ENCODE results near the gene FBRSL1. TPM values are rescaled to one million over a fixed set of nuclear protein-coding genes. Genes with fewer than 3 reads are reported as not detected.

Gene FBRSL1
- polyA plus RNA-seq, 1 of the 3 experiments (the other 2 are of a cell fraction): 5.5 TPM

DNA sequence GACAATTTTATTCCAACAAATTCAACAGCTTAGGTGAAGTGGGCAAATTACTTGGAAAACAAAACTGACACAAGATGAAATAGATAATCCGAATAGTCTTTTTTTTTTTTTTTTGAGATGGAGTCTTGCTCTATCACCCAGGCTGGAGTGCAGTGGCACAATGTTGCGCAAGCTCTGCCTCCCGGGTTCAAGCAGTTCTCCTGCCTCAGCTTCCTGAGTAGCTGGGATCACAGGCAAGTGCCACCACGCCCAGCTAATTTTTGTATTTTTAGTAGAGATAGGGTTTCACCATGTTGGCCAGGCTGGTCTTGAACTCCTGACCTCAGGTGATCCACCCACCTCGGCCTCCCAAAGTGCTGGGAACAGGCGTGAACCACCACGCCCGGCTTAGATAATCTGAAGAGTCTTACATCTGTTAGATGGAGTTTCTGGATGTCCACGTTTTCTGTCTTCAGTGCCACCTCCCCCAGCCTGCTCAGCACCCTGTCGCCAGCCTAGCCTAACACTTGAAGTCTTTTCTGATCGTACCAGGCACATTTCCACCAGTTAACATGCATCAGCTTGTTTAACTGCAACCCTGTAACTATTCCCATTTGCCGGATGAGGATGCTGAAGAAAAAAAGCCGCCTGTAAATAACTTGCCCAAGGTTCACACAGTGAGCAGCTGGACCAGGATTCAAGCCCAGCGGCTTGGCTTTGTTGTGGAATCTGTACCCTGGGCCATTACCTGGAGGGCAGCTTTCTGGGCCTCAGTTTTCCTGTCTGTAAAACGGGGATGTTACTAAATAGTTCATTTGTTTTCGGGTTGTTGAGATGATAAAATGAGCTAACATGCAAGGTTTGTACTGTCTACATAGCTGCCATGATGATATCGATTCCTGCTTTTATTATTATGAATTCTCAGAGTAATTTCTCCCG is 26.4 kb downstream of the FBRSL1 start (continued):
- TF ChIP-seq, protein P1, sequence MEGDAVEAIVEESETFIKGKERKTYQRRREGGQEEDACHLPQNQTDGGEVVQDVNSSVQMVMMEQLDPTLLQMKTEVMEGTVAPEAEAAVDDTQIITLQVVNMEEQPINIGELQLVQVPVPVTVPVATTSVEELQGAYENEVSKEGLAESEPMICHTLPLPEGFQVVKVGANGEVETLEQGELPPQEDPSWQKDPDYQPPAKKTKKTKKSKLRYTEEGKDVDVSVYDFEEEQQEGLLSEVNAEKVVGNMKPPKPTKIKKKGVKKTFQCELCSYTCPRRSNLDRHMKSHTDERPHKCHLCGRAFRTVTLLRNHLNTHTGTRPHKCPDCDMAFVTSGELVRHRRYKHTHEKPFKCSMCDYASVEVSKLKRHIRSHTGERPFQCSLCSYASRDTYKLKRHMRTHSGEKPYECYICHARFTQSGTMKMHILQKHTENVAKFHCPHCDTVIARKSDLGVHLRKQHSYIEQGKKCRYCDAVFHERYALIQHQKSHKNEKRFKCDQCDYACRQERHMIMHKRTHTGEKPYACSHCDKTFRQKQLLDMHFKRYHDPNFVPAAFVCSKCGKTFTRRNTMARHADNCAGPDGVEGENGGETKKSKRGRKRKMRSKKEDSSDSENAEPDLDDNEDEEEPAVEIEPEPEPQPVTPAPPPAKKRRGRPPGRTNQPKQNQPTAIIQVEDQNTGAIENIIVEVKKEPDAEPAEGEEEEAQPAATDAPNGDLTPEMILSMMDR (IDR thresholded peaks at IDR 0.05): no peak
- no peak for TF ChIP-seq RAD21 (IDR thresholded peaks at IDR 0.05; ENCODE audit: low read length)
- no peak for TF ChIP-seq RFX5 (IDR thresholded peaks at IDR 0.05; ENCODE audit: low read length)
- no peak for TF ChIP-seq TCF12 (IDR thresholded peaks at IDR 0.05)
- no peak for TF ChIP-seq MXI1 (IDR thresholded peaks at IDR 0.05; ENCODE audit: low read depth, low read length)
- TF ChIP-seq SIN3A (IDR thresholded peaks at IDR 0.05; ENCODE audit: borderline replicate concordance, low read depth, low read length): no peak
- TF ChIP-seq FOXJ3 (CRISPR knock-in tag; IDR thresholded peaks at IDR 0.05): no peak

DNA sequence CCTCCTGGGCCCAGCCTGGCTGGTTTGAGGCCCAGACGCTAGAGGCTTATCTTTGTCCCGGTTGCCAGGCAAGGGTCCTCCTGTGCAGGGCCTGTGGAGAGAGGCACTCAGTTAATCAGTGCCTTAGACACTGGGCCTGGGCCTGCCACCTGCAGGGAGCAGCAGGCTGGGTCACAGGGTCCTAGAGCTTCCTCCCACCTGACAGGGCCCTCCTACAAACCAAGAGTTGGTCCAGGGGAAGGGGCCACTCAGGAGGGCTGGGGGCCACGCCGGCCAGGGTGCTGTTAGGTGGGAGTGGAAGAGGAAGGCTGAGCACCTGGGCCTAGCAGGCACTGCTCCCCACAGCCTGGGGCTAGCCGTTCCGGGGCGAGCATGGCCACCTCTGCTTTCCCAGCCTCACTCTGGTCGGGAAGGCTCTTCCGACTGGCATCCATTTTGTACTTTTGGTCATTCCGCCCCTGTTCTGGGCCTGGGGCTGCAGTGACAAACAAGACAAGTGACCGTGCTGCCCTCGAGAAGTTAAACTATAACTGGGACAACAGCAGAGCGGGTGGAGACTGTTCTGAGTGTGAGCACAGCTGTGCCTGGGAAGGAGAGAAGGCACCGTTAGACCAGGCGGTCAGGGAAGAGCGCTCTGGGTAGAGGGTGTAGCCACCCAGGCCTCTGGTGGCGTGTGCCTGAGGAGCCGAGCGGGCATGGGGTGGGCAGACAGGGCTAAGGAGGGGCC is 27.2 kb downstream of the FBRSL1 start:
- DNase-seq: no peak
- no peaks in the 10 kb centered on the region for H3K9me3 ChIP-seq
- H3K27me3 ChIP-seq (ENCODE audit: insufficient read depth): no peaks in the 10 kb centered on the region
- H3K27ac ChIP-seq (ENCODE audit: low read depth in 2 of 2, low read length in 1 of 2): no peak overlapping the region
- no peaks in the 10 kb centered on the region for H3F3A ChIP-seq (replicated peaks; ENCODE audit: insufficient read depth)
- no peaks in the 10 kb centered on the region for H3K79me2 ChIP-seq (ENCODE audit: insufficient read depth)
- WGBS (ENCODE audit: low lambda C conversion rate): 91% methylated on average over 15 of the region's 19 CpGs
- TF ChIP-seq RFX5 (IDR thresholded peaks at IDR 0.05; ENCODE audit: low read length) (no peak), ELF1 (IDR thresholded peaks at IDR 0.05) (no peak), JUND (IDR thresholded peaks at IDR 0.05) (no peak)
- H2AFZ ChIP-seq (ENCODE audit: low read depth): no peak overlapping the region
- H3K9me2 ChIP-seq: no peaks in the 10 kb centered on the region
- H3K4me3 ChIP-seq (ENCODE audit: low read depth in 2 of 2, low read length in 1 of 2): no peak overlapping the region
- H3K9ac ChIP-seq: no peak overlapping the region
- peaks cover 0 to 8% of the 10 kb centered on the region in 2 experiments for H3K36me3 ChIP-seq (replicated peaks in 1 of 2; ENCODE audit: control insufficient read depth in 1 of 2, insufficient read depth in 2 of 2, low read length in 1 of 2)
- CTCF ChIA-PET: interaction anchor here (2.7 kb wide), 1 partner anchor 102 kb away, joined by 15 read pairs; no protein-coding TSS in a partner anchor
- H3K4me1 ChIP-seq (ENCODE audit: control insufficient read depth in 1 of 2, insufficient read depth in 2 of 2, low read depth in 1 of 2, low read length in 1 of 2): no peaks in the 10 kb centered on the region; a peak in 1 of 4 replicates
- POLR2A ChIA-PET: no interaction called here
- no peak overlapping the region for H3K4me2 ChIP-seq
- 0 out of 2 replicates have a peak, but pooled peaks cover 34% of the 10 kb centered on the region for H4K20me1 ChIP-seq (ENCODE audit: insufficient read depth)

DNA sequence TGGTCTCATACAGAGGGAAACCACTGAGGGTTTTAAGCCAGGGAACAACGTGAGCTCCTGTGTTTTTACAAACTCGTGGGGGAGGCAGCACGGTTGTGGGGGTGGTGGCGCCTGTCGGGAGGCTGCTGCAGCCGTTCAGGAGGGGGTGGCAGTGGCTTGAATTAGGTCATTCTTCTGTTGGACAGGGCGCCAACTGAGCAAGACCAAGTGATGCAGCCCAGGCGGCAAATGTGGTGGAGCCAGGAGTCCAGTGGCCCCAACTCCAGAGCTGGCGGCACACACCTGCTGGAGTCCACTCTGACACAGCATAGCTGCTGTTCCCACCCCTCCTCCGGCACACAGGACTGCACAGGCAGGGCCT is 27.8 kb downstream of the FBRSL1 start:
- POLR2A ChIA-PET: no interaction called here
- Histone ChIP-seq H3K27ac (ENCODE audit: low read depth in 2 of 2, low read length in 1 of 2) (no peak overlapping the region), H3K36me3 (replicated peaks in 1 of 2; ENCODE audit: control insufficient read depth in 1 of 2, insufficient read depth in 2 of 2, low read length in 1 of 2) (peaks cover 0 to 8% of the 10 kb centered on the region in 2 experiments), H3K9me3 (no peaks in the 10 kb centered on the region), H3F3A (replicated peaks; ENCODE audit: insufficient read depth) (no peaks in the 10 kb centered on the region), H3K79me2 (ENCODE audit: insufficient read depth) (no peaks in the 10 kb centered on the region), H3K4me2 (no peak overlapping the region), H3K27me3 (ENCODE audit: insufficient read depth) (no peaks in the 10 kb centered on the region), H4K20me1 (ENCODE audit: insufficient read depth) (peaks cover 34% of the 10 kb centered on the region; the same call in 1 of the 2 replicates), H2AFZ (ENCODE audit: low read depth) (no peak overlapping the region), H3K4me3 (ENCODE audit: low read depth in 2 of 2, low read length in 1 of 2) (no peak overlapping the region), H3K4me1 (ENCODE audit: control insufficient read depth in 1 of 2, insufficient read depth in 2 of 2, low read depth in 1 of 2, low read length in 1 of 2) (no peaks in the 10 kb centered on the region; a peak in 1 of 4 replicates), H3K9me2 (no peaks in the 10 kb centered on the region), H3K9ac (no peak overlapping the region)
- WGBS (ENCODE audit: low lambda C conversion rate): 90% methylated on average over 8 of the region's 10 CpGs
- CTCF ChIA-PET: no interaction called here
- no peak for DNase-seq
- TF ChIP-seq, protein P2, sequence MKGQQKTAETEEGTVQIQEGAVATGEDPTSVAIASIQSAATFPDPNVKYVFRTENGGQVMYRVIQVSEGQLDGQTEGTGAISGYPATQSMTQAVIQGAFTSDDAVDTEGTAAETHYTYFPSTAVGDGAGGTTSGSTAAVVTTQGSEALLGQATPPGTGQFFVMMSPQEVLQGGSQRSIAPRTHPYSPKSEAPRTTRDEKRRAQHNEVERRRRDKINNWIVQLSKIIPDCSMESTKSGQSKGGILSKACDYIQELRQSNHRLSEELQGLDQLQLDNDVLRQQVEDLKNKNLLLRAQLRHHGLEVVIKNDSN (IDR thresholded peaks at IDR 0.05; ENCODE audit: borderline replicate concordance, low read depth): no peak
- no peak for TF ChIP-seq NFIC (IDR thresholded peaks at IDR 0.05; ENCODE audit: borderline replicate concordance)
- no peak for TF ChIP-seq ELF1 (IDR thresholded peaks at IDR 0.05)
- TF ChIP-seq, protein P1 (IDR thresholded peaks at IDR 0.05): no peak
- no peak for TF ChIP-seq SIN3A (IDR thresholded peaks at IDR 0.05; ENCODE audit: borderline replicate concordance, low read depth, low read length)
- no peak for TF ChIP-seq CHD2 (IDR thresholded peaks at IDR 0.05; ENCODE audit: low read length, partially characterized antibody)
- TF ChIP-seq RCOR1 (IDR thresholded peaks at IDR 0.05; ENCODE audit: low read length): no peak
- TF ChIP-seq, protein P3, sequence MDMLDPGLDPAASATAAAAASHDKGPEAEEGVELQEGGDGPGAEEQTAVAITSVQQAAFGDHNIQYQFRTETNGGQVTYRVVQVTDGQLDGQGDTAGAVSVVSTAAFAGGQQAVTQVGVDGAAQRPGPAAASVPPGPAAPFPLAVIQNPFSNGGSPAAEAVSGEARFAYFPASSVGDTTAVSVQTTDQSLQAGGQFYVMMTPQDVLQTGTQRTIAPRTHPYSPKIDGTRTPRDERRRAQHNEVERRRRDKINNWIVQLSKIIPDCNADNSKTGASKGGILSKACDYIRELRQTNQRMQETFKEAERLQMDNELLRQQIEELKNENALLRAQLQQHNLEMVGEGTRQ (IDR thresholded peaks at IDR 0.05; ENCODE audit: borderline replicate concordance, low read depth, low read length): no peak
- TF ChIP-seq, protein P4, sequence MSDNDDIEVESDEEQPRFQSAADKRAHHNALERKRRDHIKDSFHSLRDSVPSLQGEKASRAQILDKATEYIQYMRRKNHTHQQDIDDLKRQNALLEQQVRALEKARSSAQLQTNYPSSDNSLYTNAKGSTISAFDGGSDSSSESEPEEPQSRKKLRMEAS (IDR thresholded peaks at IDR 0.05; ENCODE audit: low read depth): no peak
- no peak for TF ChIP-seq EP300 (IDR thresholded peaks at IDR 0.05; ENCODE audit: borderline replicate concordance in 1 of 2, low read depth in 1 of 2, low read length in 1 of 2)
- TF ChIP-seq RAD21 (IDR thresholded peaks at IDR 0.05; ENCODE audit: low read length): no peak
- no peak for TF ChIP-seq TEAD4 (IDR thresholded peaks at IDR 0.05; ENCODE audit: borderline replicate concordance, insufficient read depth)

All from SK-N-SH (cell line).